Measurements from ENCODE around the gene ILDR1. TPM values are rescaled to one million over a fixed set of nuclear protein-coding genes. Genes with fewer than 3 reads are reported as not detected.

ILDR1 gene
- total and polyA plus RNA-seq, 10 of the 15 experiments (the other 5 are each of a cell fraction or from before 2014, with no cell fraction given): 1.3 to 12.0 (median 7.0) TPM

DNA sequence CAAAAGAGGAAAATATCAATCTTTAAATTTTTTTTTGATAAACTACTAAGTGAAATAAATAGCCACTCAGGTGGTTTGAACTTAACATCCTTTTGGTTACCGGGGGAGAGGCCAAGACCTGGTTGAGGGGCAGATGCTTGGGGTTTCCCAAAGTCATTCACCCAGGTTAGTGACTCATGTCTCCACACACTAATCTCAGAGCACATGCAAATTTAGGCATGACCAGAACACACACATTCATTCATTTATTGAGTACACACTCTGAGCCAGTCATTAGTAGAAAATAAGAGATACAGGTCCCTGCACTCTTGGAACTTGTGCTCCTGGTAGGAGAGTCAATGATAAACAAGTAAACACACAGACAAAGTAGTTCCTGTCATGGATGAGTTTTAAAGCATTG lies 7.3 kb downstream of the ILDR1 start (continued):
- TF ChIP-seq, protein P1, sequence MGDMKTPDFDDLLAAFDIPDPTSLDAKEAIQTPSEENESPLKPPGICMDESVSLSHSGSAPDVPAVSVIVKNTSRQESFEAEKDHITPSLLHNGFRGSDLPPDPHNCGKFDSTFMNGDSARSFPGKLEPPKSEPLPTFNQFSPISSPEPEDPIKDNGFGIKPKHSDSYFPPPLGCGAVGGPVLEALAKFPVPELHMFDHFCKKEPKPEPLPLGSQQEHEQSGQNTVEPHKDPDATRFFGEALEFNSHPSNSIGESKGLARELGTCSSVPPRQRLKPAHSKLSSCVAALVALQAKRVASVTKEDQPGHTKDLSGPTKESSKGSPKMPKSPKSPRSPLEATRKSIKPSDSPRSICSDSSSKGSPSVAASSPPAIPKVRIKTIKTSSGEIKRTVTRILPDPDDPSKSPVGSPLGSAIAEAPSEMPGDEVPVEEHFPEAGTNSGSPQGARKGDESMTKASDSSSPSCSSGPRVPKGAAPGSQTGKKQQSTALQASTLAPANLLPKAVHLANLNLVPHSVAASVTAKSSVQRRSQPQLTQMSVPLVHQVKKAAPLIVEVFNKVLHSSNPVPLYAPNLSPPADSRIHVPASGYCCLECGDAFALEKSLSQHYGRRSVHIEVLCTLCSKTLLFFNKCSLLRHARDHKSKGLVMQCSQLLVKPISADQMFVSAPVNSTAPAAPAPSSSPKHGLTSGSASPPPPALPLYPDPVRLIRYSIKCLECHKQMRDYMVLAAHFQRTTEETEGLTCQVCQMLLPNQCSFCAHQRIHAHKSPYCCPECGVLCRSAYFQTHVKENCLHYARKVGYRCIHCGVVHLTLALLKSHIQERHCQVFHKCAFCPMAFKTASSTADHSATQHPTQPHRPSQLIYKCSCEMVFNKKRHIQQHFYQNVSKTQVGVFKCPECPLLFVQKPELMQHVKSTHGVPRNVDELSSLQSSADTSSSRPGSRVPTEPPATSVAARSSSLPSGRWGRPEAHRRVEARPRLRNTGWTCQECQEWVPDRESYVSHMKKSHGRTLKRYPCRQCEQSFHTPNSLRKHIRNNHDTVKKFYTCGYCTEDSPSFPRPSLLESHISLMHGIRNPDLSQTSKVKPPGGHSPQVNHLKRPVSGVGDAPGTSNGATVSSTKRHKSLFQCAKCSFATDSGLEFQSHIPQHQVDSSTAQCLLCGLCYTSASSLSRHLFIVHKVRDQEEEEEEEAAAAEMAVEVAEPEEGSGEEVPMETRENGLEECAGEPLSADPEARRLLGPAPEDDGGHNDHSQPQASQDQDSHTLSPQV (IDR thresholded peaks at IDR 0.05): no peak
- TF ChIP-seq SIN3A (IDR thresholded peaks at IDR 0.05; ENCODE audit: low read depth, low read length) (no peak), POLR2A (IDR thresholded peaks at IDR 0.05; ENCODE audit: low read depth, low read length) (no peak), HCFC1 (IDR thresholded peaks at IDR 0.05; ENCODE audit: low read length) (no peak), FOXM1 (IDR thresholded peaks at IDR 0.05; ENCODE audit: low read depth, low read length) (peak; percentile 78; the same call in 1 of the 2 replicates), PAX8 (IDR thresholded peaks at IDR 0.05) (no peak), CHD1 (IDR thresholded peaks at IDR 0.05; ENCODE audit: low read depth, low read length) (no peak), ATF7 (IDR thresholded peaks at IDR 0.05; ENCODE audit: low read depth) (peak; percentile 75), ZNF217 (IDR thresholded peaks at IDR 0.05) (no peak), EZH2 (IDR thresholded peaks at IDR 0.05; ENCODE audit: borderline replicate concordance, control insufficient read depth, low read depth, low read length) (no peak), ZNF384 (IDR thresholded peaks at IDR 0.05; ENCODE audit: borderline replicate concordance, low read depth, low read length) (no peak), HDGF (IDR thresholded peaks at IDR 0.05) (no peak), IRF4 (IDR thresholded peaks at IDR 0.05; ENCODE audit: low read depth, low read length) (peak; percentile 49; the same call in 1 of the 2 replicates), NFIC (IDR thresholded peaks at IDR 0.05; ENCODE audit: low read depth, low read length) (peak; percentile 81)
- TF ChIP-seq, protein P2, sequence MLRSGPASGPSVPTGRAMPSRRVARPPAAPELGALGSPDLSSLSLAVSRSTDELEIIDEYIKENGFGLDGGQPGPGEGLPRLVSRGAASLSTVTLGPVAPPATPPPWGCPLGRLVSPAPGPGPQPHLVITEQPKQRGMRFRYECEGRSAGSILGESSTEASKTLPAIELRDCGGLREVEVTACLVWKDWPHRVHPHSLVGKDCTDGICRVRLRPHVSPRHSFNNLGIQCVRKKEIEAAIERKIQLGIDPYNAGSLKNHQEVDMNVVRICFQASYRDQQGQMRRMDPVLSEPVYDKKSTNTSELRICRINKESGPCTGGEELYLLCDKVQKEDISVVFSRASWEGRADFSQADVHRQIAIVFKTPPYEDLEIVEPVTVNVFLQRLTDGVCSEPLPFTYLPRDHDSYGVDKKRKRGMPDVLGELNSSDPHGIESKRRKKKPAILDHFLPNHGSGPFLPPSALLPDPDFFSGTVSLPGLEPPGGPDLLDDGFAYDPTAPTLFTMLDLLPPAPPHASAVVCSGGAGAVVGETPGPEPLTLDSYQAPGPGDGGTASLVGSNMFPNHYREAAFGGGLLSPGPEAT (IDR thresholded peaks at IDR 0.05; ENCODE audit: low read depth): peak; percentile 51; the same call in 1 of the 2 replicates
- TF ChIP-seq, protein P3, sequence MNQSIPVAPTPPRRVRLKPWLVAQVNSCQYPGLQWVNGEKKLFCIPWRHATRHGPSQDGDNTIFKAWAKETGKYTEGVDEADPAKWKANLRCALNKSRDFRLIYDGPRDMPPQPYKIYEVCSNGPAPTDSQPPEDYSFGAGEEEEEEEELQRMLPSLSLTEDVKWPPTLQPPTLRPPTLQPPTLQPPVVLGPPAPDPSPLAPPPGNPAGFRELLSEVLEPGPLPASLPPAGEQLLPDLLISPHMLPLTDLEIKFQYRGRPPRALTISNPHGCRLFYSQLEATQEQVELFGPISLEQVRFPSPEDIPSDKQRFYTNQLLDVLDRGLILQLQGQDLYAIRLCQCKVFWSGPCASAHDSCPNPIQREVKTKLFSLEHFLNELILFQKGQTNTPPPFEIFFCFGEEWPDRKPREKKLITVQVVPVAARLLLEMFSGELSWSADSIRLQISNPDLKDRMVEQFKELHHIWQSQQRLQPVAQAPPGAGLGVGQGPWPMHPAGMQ (IDR thresholded peaks at IDR 0.05; ENCODE audit: borderline replicate concordance): no peak
- TF ChIP-seq, protein P4, sequence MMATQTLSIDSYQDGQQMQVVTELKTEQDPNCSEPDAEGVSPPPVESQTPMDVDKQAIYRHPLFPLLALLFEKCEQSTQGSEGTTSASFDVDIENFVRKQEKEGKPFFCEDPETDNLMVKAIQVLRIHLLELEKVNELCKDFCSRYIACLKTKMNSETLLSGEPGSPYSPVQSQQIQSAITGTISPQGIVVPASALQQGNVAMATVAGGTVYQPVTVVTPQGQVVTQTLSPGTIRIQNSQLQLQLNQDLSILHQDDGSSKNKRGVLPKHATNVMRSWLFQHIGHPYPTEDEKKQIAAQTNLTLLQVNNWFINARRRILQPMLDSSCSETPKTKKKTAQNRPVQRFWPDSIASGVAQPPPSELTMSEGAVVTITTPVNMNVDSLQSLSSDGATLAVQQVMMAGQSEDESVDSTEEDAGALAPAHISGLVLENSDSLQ (IDR thresholded peaks at IDR 0.05): peak; percentile 66
- TF ChIP-seq, protein P5, sequence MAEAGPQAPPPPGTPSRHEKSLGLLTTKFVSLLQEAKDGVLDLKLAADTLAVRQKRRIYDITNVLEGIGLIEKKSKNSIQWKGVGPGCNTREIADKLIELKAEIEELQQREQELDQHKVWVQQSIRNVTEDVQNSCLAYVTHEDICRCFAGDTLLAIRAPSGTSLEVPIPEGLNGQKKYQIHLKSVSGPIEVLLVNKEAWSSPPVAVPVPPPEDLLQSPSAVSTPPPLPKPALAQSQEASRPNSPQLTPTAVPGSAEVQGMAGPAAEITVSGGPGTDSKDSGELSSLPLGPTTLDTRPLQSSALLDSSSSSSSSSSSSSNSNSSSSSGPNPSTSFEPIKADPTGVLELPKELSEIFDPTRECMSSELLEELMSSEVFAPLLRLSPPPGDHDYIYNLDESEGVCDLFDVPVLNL (IDR thresholded peaks at IDR 0.05; ENCODE audit: low read depth, low read length): no peak
- TF ChIP-seq, protein P6, sequence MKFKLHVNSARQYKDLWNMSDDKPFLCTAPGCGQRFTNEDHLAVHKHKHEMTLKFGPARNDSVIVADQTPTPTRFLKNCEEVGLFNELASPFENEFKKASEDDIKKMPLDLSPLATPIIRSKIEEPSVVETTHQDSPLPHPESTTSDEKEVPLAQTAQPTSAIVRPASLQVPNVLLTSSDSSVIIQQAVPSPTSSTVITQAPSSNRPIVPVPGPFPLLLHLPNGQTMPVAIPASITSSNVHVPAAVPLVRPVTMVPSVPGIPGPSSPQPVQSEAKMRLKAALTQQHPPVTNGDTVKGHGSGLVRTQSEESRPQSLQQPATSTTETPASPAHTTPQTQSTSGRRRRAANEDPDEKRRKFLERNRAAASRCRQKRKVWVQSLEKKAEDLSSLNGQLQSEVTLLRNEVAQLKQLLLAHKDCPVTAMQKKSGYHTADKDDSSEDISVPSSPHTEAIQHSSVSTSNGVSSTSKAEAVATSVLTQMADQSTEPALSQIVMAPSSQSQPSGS (IDR thresholded peaks at IDR 0.05; ENCODE audit: low read length): peak; percentile 92
